Left lung (tissue), 10 donors: ENCODE results near the gene C1orf35. TPM values are rescaled to one million over a fixed set of nuclear protein-coding genes. Genes with fewer than 3 reads are reported as not detected.

Experiments
- ATAC-seq: fragments of 200-7000 bp; cut with Tn5 transposase; one replicate; pipeline ENCODE4 v1.9.1; 2020; ENCODE audit warnings: moderate library complexity
- DNase-seq, 4 donors: peaks; one replicate each; pipeline ENCODE4 v3.0.0-alpha.2; 2013 to 2020
- H3K27ac ChIP-seq, 2 donors: fragments of 200-600 bp; sonication (generic) in 1 of 2; one replicate each; pipeline versions ENCODE4 v1.5.0 to v1.8.0; 2020 to 2021
- H3K27me3 ChIP-seq, 2 donors: fragments of 200-600 bp; sonication (generic) in 1 of 2; one replicate each; pipeline versions ENCODE4 v1.5.0 to v1.8.0; 2020 to 2021
- H3K36me3 ChIP-seq, 2 donors: fragments of 200-600 bp; sonication (generic) in 1 of 2; one replicate each; pipeline versions ENCODE4 v1.5.0 to v1.8.0; 2020 to 2021
- H3K4me1 ChIP-seq, 2 donors: fragments of 200-600 bp; one replicate each; pipeline ENCODE4 v1.8.0; 2021
- H3K4me3 ChIP-seq, 2 donors: fragments of 200-600 bp; sonication (generic) in 1 of 2; one replicate each; pipeline versions ENCODE4 v1.5.0 to v1.8.0; 2020 to 2021; ENCODE audit warnings: mild to moderate bottlenecking in 1 of 2
- H3K9me3 ChIP-seq, 2 donors: fragments of 200-600 bp; sonication (generic) in 1 of 2; one replicate each; pipeline versions ENCODE4 v1.5.0 to v1.8.0; 2020 to 2021
- intact Hi-C, 2 donors: fragments of 100-400 bp; cut with DNase I; formaldehyde crosslinking; loops; one replicate each; pipeline versions ENCODE4 v1.11.2 to v1.14.2; 2022
- polyA plus RNA-seq, 6 donors: library from polyadenylated mRNA; unstranded; fragments of 120-200 nt; gene quantifications; one replicate each; pipeline ENCODE4 v1.2.1, GENCODE V29; 2013; ENCODE audit not compliant: insufficient read length in 6 of 6
- total RNA-seq, 2 donors: library from RNA; stranded (reverse); fragmentation: NEBNext Ultra II Directional; extraction: Animal tissue kit (Norgen Biotek cat#: 25700); gene quantifications; one replicate each; pipeline ENCODE4 v1.2.1, GENCODE V29; 2021
- TF ChIP-seq, protein P1 (sequence below), 2 donors: fragments of 200-600 bp; sonication (generic) in 1 of 2; IDR thresholded peaks; one replicate each; pipeline versions ENCODE4 v1.5.0 to v1.8.0; 2021; ENCODE audit warnings: antibody characterized with exemption in 2 of 2
- donor health status: DM: no; HTN: yes; CAD: no.
- donor health status: DM: no; HTN: no; CAD: no.

Gene C1orf35
- total and polyA plus RNA-seq, 8 donors: 12.6 to 21.1 (median 17.0) TPM

DNA sequence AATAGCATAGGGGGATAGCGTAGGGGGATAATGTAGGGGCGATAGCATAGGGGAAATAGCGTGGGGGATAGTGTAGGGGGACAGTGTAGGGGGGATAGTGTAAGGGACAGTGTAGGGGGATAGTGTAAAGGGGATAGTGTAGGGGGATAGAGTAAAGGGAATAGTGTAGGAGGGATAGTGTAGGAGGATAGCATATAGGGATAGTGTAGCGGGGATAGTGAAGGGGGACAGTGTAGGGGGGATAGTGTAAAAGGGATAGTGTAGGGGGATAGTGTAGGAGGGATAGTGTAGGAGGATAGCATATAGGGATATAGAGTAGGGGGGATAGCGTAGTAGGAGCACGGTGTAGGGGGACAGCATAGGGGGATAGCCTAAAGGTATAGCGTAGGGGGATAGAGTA, 34.8 kb downstream of the C1orf35 start:
- intact Hi-C loops: no loop called here

DNA sequence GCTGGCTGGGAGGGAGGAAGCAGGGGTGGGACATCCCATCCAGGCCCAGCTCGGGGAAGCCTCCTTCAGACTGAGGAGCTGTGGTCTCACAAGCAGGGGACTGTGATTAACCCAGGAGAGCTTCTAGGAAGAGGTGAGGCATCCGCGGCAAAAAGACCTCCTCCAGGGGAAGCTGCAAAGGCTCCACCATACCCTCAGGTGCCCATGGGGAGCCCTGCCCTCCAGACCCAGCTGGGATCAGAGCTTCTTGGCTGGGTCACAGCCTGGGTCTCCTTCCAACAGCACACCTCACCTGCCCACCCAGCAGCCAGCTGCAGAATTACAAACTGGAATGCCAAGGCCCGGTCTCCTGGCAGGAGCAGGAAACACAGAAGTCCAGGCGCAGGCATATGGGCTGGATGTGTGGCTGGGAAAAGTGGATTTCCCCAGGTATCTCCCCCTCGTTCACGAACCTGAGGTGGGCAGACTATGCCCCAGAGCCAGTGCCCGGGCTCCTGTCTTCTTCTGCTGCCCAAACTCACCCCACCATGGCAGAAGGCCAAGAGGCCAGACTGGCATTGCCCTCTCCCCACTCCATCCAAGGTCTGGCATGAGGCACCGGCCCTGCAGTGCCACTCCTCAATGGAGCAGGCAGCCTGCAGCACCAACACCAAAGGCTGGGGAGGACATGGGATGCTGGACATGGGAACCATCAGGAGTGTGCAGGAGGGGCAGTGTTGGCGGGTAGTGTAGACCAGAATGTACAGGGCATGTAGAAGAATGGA, 36.1 kb downstream of the C1orf35 start:
- Histone ChIP-seq H3K4me1 (no peaks in the 10 kb centered on the region), H3K27me3 (peaks cover 4 to 54% of the 10 kb centered on the region in 2 donors), H3K36me3 (no peaks in the 10 kb centered on the region), H3K9me3 (no peaks in the 10 kb centered on the region), H3K4me3 (no peak overlapping the region), H3K27ac (no peak overlapping the region)
- DNase-seq (peak in 1 of 4 donors; percentile 31), ATAC-seq (no peak)
- intact Hi-C loops: no loop called here
- TF ChIP-seq, protein P1, sequence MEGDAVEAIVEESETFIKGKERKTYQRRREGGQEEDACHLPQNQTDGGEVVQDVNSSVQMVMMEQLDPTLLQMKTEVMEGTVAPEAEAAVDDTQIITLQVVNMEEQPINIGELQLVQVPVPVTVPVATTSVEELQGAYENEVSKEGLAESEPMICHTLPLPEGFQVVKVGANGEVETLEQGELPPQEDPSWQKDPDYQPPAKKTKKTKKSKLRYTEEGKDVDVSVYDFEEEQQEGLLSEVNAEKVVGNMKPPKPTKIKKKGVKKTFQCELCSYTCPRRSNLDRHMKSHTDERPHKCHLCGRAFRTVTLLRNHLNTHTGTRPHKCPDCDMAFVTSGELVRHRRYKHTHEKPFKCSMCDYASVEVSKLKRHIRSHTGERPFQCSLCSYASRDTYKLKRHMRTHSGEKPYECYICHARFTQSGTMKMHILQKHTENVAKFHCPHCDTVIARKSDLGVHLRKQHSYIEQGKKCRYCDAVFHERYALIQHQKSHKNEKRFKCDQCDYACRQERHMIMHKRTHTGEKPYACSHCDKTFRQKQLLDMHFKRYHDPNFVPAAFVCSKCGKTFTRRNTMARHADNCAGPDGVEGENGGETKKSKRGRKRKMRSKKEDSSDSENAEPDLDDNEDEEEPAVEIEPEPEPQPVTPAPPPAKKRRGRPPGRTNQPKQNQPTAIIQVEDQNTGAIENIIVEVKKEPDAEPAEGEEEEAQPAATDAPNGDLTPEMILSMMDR (IDR thresholded peaks at IDR 0.05): no peak

More for the DNA sequence above, 34.8 kb downstream of the C1orf35 start:
- no peak overlapping the region for H3K27ac ChIP-seq
- DNase-seq: no peak
- H3K4me3 ChIP-seq: no peak overlapping the region
- peaks cover 4 to 47% of the 10 kb centered on the region in 2 donors for H3K27me3 ChIP-seq
- no peaks in the 10 kb centered on the region for H3K4me1 ChIP-seq
- TF ChIP-seq, protein P1 (IDR thresholded peaks at IDR 0.05): no peak
- no peaks in the 10 kb centered on the region for H3K9me3 ChIP-seq
- H3K36me3 ChIP-seq: no peaks in the 10 kb centered on the region
- no peak for ATAC-seq

DNA sequence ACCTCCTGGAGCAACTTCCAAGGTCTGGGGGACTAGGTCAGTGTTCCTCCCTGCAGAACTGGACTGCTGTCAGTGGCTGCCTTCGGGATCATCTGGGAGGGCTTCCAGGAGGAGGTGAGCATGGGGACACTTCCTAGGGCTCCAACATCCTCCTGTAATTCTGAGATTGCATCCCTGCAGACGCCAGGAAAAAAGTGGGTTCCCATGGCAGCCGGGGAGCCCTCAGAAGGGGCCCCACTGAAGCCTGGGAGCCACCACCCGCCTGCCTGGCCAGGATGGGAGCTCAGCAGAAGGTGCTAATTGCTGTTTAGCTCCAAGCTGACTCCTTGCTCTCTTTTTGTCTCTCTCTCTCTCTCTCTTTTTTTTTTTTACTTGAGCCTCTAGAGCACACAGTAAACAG, 36.7 kb downstream of the C1orf35 start:
- Histone ChIP-seq H3K27me3 (peaks cover 4 to 61% of the 10 kb centered on the region in 2 donors), H3K27ac (no peak overlapping the region), H3K4me1 (no peaks in the 10 kb centered on the region), H3K9me3 (no peaks in the 10 kb centered on the region), H3K4me3 (no peak overlapping the region), H3K36me3 (no peaks in the 10 kb centered on the region)
- ATAC-seq (no peak), DNase-seq (no peak)
- TF ChIP-seq, protein P1 (IDR thresholded peaks at IDR 0.05): no peak
- intact Hi-C loops: no loop called here

DNA sequence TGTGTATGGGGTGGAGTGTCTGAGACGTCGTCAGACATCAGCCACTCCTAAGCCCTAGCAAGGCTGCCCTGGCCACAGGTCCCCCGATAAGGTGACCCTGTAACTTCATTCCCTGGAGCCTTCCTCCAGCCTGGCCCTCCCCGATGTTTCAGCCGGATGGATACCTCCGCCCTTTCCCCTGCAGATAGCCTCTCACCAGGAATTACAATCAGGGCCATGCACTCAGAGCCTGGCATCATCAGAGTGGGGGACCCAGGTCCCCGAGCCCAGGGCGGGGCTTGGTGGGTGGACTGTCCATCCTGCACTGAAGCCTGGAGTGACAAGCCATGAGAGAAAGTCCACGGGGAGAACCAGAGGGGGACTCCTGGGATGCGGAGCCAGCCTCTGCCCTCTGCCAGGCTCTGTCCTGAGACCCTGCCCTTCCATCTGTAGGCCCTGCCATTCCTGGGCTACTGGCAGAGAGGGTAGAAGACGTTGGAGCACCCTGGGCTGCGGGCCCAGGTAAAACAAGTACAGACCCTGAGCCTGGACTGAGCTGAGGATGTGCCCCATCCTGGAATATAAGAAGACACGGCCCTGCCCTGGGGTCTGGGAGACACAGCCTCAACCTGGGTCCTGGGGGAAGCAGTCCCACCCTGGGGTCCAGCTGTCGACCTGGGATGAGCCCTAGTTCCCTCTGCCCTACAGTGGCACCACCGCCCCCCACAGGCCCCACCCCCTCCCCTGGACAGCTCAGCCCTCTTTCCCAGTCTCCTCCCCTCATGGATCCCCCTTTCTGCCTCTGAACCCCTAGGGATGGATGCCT, 37.4 kb downstream of the C1orf35 start:
- TF ChIP-seq, protein P1 (IDR thresholded peaks at IDR 0.05): no peak
- ATAC-seq: no peak
- Histone ChIP-seq H3K27ac (no peak overlapping the region), H3K27me3 (peaks cover 7 to 67% of the 10 kb centered on the region in 2 donors), H3K4me1 (peaks cover 3% of the 10 kb centered on the region in 2 donors), H3K36me3 (no peaks in the 10 kb centered on the region), H3K4me3 (no peak overlapping the region), H3K9me3 (no peaks in the 10 kb centered on the region)
- intact Hi-C loops: no loop called here
- DNase-seq: no peak
